Neural cell (in vitro differentiated cells): ENCODE data around the gene EXD3. TPM values are rescaled to one million over a fixed set of nuclear protein-coding genes. Genes with fewer than 3 reads are reported as not detected.

Experiments
- H2AFZ ChIP-seq: fragments of 200-600, 300-800 bp; sonication (generic), shearing (Covaris generic); 2 replicates; pipeline ENCODE4 v1.6.0; 2014; ENCODE audit warnings: low read depth, mild to moderate bottlenecking, antibody characterized with exemption, low read length, moderate library complexity
- H3F3A ChIP-seq: fragments of 200-600 bp; shearing (Covaris generic); 2 replicates; pipeline ENCODE4 v1.6.1; 2016; ENCODE audit warnings: mild to moderate bottlenecking, moderate library complexity, mixed read lengths, antibody characterized with exemption, low read length; ENCODE audit not compliant: insufficient read depth, poor library complexity, severe bottlenecking
- H3K27ac ChIP-seq: fragments of 200-600, 300-800 bp; sonication (generic), shearing (Covaris generic); 2 replicates; pipeline ENCODE4 v1.5.1; 2014; ENCODE audit warnings: mild to moderate bottlenecking, low read length, moderate library complexity
- H3K27me3 ChIP-seq: fragments of 300-800, 200-600 bp; sonication (generic), shearing (Covaris generic); 2 replicates; pipeline ENCODE4 v1.6.0; 2014; ENCODE audit warnings: mild to moderate bottlenecking, low read depth, low read length, moderate library complexity; ENCODE audit not compliant: insufficient read depth
- H3K36me3 ChIP-seq: fragments of 300-800, 200-600 bp; sonication (generic), shearing (Covaris generic); 2 replicates; pipeline ENCODE4 v1.5.1; 2014; ENCODE audit warnings: mild to moderate bottlenecking, antibody characterized with exemption, low read length, moderate library complexity; ENCODE audit not compliant: insufficient read depth
- H3K4me2 ChIP-seq: fragments of 300-800, 200-600 bp; sonication (generic), shearing (Covaris generic); 2 replicates; pipeline ENCODE4 v1.6.0; 2014; ENCODE audit warnings: mild to moderate bottlenecking, low read length
- H3K4me3 ChIP-seq: fragments of 300-800, 200-600 bp; sonication (generic), shearing (Covaris generic); 2 replicates; pipeline ENCODE4 v1.5.1; 2014; ENCODE audit warnings: mild to moderate bottlenecking, low read length, moderate library complexity
- H3K79me2 ChIP-seq: fragments of 200-600 bp; shearing (Covaris generic); replicated peaks from 2 replicates; pipeline ENCODE4 v1.6.0; 2014; ENCODE audit warnings: mild to moderate bottlenecking, low read length, moderate library complexity; ENCODE audit not compliant: insufficient read depth
- H3K9ac ChIP-seq: fragments of 300-800, 200-600 bp; sonication (generic), shearing (Covaris generic); 2 replicates; pipeline ENCODE4 v1.6.1; 2016; ENCODE audit warnings: mild to moderate bottlenecking, low read length, mixed read lengths
- H3K9me2 ChIP-seq: fragments of 200-600 bp; shearing (Covaris generic); 2 replicates; pipeline ENCODE4 v1.6.1; 2016; ENCODE audit warnings: mild to moderate bottlenecking, low read length, mixed read lengths; ENCODE audit not compliant: insufficient read depth
- H3K9me3 ChIP-seq: fragments of 200-600, 300-800 bp; sonication (generic), shearing (Covaris generic); 2 replicates; pipeline ENCODE4 v1.6.1; 2016; ENCODE audit warnings: mild to moderate bottlenecking, mixed run types, low read length, moderate library complexity, mixed read lengths
- H4K20me1 ChIP-seq: fragments of 200-600 bp; shearing (Covaris generic); 2 replicates; pipeline ENCODE4 v1.6.1; 2016; ENCODE audit warnings: mild to moderate bottlenecking, mixed run types; ENCODE audit not compliant: insufficient read depth
- CTCF ChIP-seq: fragments of 450-650 bp; IDR thresholded peaks from 2 replicates; pipeline ENCODE4 v1.5.1; 2014; ENCODE audit warnings: antibody characterized with exemption, mild to moderate bottlenecking, moderate library complexity; ENCODE audit not compliant: poor library complexity, severe bottlenecking
- EP300 ChIP-seq: fragments of 450-650 bp; conservative IDR thresholded peaks from 2 replicates; pipeline ENCODE4 v1.6.1; 2014; ENCODE audit warnings: antibody characterized with exemption, mild to moderate bottlenecking, moderate library complexity; ENCODE audit not compliant: poor library complexity, severe bottlenecking
- EZH2 ChIP-seq: fragments of 200-600, 300-800 bp; shearing (Covaris generic), sonication (generic); IDR thresholded peaks from 2 replicates; pipeline ENCODE4 v1.6.1; 2014; ENCODE audit warnings: antibody characterized with exemption, low read length, borderline replicate concordance, mild to moderate bottlenecking; ENCODE audit not compliant: insufficient read depth, poor library complexity, severe bottlenecking
- MXI1 ChIP-seq: fragments of 450-650 bp; conservative IDR thresholded peaks from 2 replicates; pipeline ENCODE4 v1.6.1; 2014; ENCODE audit warnings: antibody characterized with exemption, mild to moderate bottlenecking; ENCODE audit not compliant: poor library complexity, severe bottlenecking
- RAD21 ChIP-seq: fragments of 450-650 bp; conservative IDR thresholded peaks from 2 replicates; pipeline ENCODE4 v1.6.1; 2014; ENCODE audit warnings: antibody characterized with exemption, mild to moderate bottlenecking, moderate library complexity
- REST ChIP-seq: IDR thresholded peaks from 2 replicates; pipeline ENCODE4 v1.6.1; 2012; ENCODE audit warnings: borderline replicate concordance
- SMC3 ChIP-seq: fragments of 450-650 bp; conservative IDR thresholded peaks from 2 replicates; pipeline ENCODE4 v1.6.1; 2014; ENCODE audit warnings: antibody characterized with exemption, mild to moderate bottlenecking, moderate library complexity; ENCODE audit not compliant: poor library complexity
- TAF1 ChIP-seq: IDR thresholded peaks from 2 replicates; pipeline ENCODE4 v1.6.1; 2012; ENCODE audit warnings: low read depth
- polyA plus RNA-seq: library from polyadenylated mRNA; depleted of rRNA; stranded (reverse); fragments of >200 nt; gene quantifications from 2 replicates; pipeline ENCODE4 v1.2.3, GENCODE V29; 2014

Gene EXD3
- polyA plus RNA-seq, 1 donor from 2014 or later: 32.9 TPM

GRCh38 chr9:137448602-137448962 is 25.6 kb upstream of the EXD3 start:
- H3K36me3 ChIP-seq: no peaks in the 10 kb centered on the region
- TF ChIP-seq EZH2: no peak
- TF ChIP-seq TAF1: no peak
- TF ChIP-seq MXI1: no peak
- no peaks in the 10 kb centered on the region for H4K20me1 ChIP-seq
- H3K9me3 ChIP-seq: no peaks in the 10 kb centered on the region
- no peak overlapping the region for H2AFZ ChIP-seq
- H3K9me2 ChIP-seq: no peaks in the 10 kb centered on the region
- no peak overlapping the region for H3K9ac ChIP-seq
- no peaks in the 10 kb centered on the region for H3F3A ChIP-seq
- H3K4me3 ChIP-seq: no peak overlapping the region
- H3K79me2 ChIP-seq: no peaks in the 10 kb centered on the region
- no peak overlapping the region for H3K4me2 ChIP-seq
- no peaks in the 10 kb centered on the region for H3K27me3 ChIP-seq
- no peak overlapping the region for H3K27ac ChIP-seq

- H3K27ac ChIP-seq: no peak overlapping the region
- TF ChIP-seq EZH2: no peak
- TF ChIP-seq RAD21: no peak
- TF ChIP-seq CTCF: no peak
- TF ChIP-seq EP300: no peak
- no peak for TF ChIP-seq MXI1
- TF ChIP-seq TAF1: no peak
- TF ChIP-seq REST: no peak
- no peak for TF ChIP-seq SMC3
- H3K9me3 ChIP-seq: no peaks in the 10 kb centered on the region
Measured at GRCh38 chr9:137447722-137448601, 25.0 kb upstream of the EXD3 start.

More at GRCh38 chr9:137447722-137448601, 25.0 kb upstream of the EXD3 start:
- Histone ChIP-seq H3K4me3 (no peak overlapping the region), H4K20me1 (no peaks in the 10 kb centered on the region), H3K27me3 (no peaks in the 10 kb centered on the region), H3K79me2 (no peaks in the 10 kb centered on the region), H3K9ac (no peak overlapping the region), H2AFZ (no peak overlapping the region), H3F3A (no peaks in the 10 kb centered on the region), H3K4me2 (no peak overlapping the region), H3K9me2 (no peaks in the 10 kb centered on the region), H3K36me3 (no peaks in the 10 kb centered on the region)
